DLD1 (cell line): ENCODE results near the gene CTAGE15.
"Not testable (repeated sequence)": the region's sequence is repeated elsewhere in the genome, so short reads cannot be mapped to it uniquely, and the experiment has no call there.

Experiments used
- in situ Hi-C: cut with HindIII; loops from 2 replicates; pipeline ENCODE4 v1.10.0; 2017; ENCODE audit warnings: low sequenced_read_pairs

Gene CTAGE15, protein sequence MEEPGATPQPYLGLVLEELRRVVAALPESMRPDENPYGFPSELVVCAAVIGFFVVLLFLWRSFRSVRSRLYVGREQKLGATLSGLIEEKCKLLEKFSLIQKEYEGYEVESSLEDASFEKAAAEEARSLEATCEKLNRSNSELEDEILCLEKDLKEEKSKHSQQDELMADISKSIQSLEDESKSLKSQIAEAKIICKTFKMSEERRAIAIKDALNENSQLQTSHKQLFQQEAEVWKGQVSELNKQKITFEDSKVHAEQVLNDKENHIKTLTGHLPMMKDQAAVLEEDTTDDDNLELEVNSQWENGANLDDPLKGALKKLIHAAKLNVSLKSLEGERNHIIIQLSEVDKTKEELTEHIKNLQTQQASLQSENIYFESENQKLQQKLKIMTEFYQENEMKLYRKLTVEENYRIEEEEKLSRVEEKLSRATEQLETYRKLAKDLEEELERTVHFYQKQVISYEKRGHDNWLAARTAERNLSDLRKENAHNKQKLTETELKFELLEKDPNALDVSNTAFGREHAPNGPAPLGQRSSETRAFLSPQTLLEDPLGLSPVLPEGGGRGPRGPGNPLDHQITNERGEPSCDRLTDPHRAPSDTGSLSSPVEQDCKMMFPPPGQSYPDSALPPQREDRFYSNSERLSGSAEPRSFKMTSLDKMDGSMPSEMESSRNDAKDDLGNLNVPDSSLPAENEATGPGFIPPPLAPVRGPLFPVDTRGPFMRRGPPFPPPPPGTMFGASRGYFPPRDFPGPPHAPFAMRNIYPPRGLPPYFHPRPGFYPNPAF

DNA sequence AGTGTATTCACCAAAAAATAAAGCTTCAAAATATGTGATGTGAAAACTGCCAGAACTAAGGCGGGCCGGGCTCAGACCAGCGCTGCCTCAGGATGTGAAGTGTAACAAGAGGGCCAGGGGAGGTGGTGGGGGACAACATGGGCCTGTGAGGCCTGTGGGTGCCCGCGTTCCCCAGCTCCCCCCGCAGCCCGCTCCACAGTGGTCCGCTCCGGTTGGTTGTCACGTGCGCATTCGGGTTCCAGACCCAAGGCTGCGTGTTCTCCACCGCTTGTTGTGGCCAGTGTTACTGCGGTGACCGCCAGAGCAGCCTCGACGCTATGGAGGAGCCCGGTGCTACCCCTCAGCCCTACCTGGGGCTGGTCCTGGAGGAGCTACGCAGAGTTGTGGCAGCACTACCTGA lies at the start of gene CTAGE15:
Gene CTAGE15 (plus strand): TSS at position 301 of the 400 bp plus-strand sequence. CDS start 17 bp downstream, at position 318.
- in situ Hi-C loops = not testable (repeated sequence)

DNA sequence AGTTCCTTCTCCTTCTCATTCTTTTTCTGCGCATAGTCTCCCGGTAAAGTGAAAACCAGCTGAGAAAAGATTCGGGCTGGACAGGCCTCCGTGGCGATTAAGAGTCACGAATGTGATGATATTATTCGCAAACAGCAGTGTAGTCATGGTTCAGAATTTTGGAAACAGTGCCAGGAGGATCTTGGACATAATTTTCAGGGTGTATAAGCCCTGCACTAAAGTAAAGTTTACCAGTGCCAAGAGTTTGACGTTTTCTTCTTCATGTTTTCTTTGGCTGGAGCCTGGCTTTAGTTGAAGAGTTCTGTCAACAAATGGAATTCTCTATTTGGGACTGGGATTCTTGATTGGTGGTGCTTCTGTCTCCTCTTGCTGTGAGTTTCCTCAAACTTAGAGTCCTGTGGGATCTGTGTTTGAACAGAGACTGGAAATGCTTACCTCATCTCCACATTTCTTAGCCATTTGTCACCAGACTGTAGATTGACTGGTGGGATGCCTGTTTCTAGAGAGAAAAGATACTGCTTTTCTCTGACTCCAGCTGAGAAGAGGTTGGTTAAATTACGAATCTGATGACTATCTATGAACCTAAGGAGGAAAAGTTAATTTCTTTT lies 49.2 kb upstream of the CTAGE15 start:
- in situ Hi-C loops = not testable (repeated sequence)

DNA sequence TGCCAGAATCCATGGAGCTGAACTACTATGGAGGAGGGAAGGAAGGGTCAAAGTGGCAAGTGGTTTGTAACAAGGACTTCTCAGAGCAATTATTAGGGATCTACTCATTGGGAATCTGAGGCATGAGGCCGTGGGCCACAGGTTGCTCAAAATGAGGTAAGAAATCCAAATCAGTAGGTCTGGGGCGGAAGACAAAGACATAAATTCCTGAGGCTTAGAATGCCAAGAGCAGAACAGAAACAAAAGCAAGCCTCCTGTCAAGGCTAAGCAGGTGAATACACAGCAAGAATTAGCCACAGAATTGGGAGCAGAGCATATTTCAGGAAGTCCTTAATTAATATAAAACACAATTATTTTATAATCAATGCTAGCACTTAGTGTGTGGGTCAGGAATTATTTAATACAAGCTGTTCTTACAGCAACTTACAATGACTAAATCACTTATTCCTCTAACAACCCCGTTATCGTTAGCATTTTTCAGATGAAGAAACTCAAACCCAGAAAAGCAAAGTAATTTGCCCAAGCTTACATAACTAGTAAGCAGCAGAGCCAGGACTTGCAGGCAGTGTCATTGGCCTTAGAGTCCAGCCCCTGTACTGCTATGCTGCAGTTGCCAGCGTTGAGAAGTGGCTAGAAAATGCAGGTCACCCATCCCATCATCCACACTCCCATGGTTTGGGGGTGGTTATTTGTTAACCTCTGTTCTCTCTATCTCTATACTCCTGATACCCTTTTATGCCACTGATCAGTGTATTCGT lies 40.3 kb upstream of the CTAGE15 start:
- in situ Hi-C loops = not testable (repeated sequence)

DNA sequence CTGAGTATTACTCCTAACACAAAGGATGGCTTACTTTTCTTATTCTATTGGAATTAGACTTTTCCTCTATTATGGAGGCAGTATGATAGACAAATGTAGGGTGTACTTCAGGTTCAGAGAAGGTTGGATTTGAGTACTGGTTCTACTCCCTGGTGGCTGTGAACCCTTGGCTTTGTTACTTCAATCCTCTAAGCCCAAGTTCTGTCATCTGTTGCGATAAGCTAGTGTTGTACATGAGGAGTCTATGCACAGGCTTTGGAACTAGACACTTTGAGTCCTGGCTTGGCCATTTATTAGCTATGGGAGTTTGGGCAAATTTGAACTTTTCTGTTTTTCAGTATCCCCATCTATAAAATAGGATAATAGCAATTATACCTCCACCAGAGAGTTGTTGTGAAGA lies 39.7 kb upstream of the CTAGE15 start:
- in situ Hi-C loops = not testable (repeated sequence)

DNA sequence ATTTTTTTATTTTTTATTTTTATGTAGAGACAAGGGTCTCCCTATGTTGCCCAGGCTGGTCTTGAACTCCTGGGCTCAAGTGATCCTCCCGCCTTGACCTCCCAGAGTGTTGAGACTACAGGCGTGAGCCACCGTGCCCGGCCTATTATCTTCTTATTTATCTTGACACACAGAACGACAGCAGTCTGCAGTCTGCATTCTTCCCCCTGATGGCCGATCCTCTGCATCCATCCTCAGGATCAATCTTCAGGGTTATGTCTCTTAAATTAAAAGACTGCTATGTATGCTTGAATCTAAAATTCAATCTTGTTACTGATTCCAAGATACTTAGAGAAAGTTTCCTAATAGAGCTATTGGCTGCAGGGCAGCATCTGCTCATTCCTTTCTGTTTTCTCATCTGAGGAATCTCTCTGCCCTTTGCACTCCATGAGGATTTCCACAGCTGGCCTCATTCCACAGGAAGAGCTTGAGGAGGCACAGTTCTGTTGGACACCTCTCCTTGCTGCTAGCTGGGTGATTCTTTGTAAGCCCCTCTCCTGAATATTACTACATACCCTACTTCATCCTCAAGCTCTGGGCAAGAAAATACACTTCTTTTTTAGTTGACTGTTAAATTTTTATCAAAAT lies 38.3 kb upstream of the CTAGE15 start:
- in situ Hi-C loops = not testable (repeated sequence)

DNA sequence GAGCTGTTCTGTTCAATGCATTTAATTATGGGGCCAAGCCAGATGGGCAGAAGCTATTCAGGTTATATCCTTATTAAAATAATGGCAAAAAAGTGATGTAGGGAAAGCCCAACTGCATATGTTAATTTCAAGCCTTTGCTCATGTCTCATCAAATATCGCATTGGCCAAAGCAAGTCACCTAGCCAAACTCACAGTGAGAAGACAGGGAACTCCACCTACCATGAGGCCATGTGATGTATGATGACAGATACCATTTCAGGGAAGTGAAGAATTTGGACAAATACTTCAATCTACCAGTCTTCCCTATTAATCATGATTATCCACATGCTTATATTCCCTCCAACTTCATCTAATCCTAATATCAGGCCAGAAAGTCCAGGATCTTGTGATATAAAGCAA lies 35.2 kb upstream of the CTAGE15 start:
- in situ Hi-C loops = not testable (repeated sequence)

DNA sequence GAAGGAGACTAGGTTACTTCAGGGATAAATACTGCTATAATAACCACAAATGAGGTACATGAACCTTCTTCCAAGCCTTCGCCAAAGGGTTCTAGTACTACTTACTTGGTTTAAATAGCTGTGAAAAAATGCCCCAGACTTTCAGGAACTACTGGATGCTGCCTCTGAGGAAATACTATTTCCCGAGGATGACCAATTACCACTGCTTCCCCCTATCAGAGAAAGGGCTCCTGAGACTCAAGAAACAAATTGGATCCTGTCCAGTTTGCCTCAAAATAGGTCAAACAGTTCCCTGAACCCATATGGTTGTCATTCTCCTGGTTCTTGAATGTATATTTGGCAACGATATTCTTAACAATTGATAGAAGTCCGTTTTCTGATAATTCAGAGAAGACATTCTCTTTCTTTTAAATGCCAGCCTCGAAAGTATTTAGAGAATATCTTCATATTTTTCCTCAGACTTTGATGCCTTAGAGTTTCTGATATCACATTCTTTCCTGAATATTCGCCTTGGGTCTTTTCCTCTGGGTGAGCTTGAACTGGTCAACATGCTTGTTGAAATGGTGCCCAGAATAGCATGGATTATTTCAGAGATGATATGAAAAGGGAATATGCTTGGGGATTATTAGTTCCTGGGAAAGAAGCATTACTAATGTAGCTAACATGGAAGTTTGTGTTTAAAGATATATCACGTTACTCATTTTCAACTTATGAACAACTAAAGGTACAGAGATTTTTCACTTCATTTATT lies 28.1 kb upstream of the CTAGE15 start:
- in situ Hi-C loops = not testable (repeated sequence)

DNA sequence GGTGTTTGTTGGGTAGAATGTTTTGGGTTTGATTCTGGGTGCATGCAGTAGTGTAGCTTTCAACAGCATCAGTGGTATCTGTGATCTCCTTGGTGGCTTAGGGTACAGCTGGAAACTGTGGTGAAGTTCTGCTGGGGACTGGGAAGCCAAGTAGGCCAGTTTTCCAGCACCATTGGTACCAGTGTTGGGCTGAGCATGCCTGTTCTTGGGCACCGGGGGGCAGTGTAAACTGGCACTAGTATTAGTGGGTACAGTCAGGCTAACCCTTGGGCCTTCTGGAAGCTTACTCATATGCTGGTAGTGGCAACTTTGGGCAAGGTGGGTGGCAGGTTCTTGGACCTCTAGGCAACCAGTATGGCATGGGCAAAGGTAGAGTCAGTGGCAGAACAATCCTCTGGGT lies 15.6 kb upstream of the CTAGE15 start:
- in situ Hi-C loops = not testable (repeated sequence)

DNA sequence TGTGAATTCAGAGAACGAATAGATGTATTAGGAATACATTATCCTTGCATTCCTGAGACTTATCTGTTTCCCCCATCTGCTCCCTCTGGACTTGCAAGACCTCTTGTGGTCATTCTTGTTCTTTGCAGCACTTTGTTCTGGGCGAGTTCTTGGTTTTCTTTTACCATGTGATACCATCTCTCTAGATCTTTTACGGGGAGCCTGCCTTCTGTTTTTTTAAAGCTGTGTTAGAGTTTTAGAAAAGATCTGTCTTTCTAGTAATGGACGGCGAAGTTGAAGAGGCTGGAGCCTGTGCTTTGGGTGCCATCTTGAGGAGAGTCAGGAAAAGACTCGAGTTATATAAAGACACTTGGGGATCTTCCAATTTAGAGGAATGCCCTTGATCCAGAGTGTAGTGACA lies 8.3 kb upstream of the CTAGE15 start:
- in situ Hi-C loops = not testable (repeated sequence)

DNA sequence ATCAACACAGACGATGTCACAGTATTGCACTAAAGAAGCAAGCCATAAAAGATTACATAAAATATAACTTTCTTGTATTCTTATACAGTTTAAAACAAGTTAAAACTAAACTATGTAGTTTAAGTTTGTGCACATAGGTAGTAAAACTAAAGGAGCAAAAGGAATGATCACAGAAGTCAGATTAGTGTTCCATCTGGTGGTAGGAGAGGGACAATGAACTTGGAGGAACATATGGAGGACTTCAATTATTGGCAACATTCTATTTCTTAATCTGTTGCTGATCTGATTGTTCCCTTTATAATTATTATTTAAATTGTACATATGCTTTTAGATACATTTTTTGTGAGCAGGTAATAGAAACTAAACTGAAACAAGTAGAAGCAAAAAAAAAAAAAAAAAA lies 5.6 kb upstream of the CTAGE15 start:
- in situ Hi-C loops = not testable (repeated sequence)

DNA sequence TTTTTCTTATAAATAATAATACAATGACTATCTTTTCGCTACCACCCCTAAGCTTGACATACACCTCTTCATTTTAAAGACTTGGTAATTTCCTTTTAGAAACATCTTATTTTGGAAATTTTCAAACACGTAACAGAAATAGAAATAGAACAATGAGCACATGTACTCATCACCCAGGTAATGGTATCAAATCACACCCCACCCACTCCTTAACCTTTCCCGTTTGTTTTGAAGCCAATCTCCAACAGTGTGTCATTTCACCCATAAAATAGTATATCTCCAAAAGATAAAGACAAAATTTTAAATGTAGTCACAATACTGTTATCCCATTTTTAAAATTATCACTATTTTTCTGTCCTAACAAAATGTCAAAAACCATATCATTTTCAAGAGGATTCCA lies 16.6 kb downstream of the CTAGE15 start:
- in situ Hi-C loops = not testable (repeated sequence)

DNA sequence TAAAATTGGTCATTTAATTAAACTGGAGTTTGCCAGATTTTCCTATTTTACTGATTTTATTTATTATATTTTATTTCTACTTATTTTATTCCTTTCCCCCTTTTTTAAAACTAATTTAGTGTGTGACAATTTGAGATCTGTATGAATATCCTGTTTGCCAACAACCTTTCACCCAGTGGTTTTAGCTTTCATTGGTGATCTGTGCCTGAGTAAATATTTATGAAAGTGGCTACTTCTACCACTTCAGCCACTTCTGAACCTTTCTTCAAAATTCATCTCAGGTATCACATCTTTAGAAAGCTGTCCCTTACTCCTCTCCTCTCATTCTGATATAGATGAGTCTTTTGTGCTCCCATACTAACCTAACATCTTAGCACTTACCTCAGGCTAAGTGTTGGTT lies 18.3 kb downstream of the CTAGE15 start:
- in situ Hi-C loops = not testable (repeated sequence)

DNA sequence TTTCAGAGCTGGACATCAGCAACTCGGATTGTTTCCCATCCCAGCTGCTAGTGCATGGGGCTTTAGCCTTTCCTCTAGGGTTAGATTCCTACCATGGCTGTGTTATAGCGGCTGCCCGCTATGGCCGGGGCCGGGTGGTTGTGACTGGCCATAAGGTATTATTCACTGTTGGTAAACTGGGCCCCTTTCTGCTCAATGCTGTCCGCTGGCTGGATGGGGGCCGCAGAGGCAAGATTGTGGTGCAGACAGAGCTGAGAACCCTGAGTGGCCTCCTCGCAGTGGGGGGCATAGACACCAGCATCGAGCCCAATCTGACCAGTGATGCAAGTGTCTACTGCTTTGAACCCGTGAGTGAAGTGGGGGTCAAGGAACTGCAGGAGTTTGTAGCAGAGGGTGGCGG lies 26.5 kb downstream of the CTAGE15 start:
- in situ Hi-C loops = not testable (repeated sequence)

DNA sequence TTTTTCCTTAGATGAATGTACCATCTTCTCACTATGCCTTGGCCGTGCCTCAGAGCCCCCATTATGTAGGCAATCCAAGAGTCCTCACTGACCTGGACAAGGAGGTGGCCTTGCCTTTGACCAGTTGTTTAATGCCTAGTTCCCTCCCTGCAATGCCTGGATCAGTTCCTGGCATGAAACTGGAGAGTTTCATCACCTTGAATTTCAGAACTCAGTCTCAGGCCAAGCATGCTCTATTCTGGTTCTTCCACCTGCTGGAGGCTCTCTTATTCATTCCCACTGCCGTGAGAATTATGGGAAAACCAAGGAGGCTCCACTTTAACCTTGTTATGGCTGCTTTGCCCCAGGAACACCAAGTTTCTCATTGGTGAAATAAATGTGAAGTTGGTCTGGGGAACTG lies 31.9 kb downstream of the CTAGE15 start:
- in situ Hi-C loops = not testable (repeated sequence)

DNA sequence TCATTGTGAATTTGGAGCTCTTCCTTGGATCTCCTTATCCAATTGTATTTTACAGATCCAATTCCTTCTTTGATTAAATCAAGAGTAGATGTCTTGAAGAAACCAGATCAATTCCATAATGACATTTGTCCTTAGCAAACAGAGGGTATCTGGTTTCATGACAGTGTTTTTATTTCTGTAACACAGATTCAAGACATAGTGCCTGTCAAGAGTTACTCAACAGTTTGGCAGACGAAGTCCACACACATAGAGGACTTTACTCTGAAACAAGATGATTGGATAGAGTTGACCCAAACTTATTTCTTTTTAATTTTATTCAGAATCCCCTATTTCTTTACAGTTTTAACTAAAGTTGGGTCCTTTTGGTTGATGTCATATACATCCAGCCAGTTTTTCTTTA lies 34.5 kb downstream of the CTAGE15 start:
- in situ Hi-C loops = not testable (repeated sequence)

DNA sequence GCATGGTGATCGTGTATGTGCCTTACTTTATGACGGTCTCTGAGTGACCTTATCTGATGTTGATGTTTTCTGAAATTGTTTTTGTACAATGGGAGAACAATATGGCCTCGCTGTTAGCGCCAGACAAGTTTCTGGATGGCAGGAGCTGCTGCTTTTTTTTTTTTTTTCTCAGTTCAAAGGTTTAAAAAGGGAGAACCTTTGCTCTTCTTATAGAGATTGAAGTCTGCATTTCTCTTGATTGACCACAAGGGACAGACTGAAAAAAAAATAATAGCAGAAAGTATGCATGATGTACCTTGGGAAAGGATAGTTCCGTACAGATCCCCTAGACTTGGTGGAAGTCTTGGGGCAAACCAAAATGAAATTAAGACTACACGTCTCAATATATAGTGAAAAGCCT lies 43.9 kb downstream of the CTAGE15 start:
- in situ Hi-C loops = not testable (repeated sequence)

DNA sequence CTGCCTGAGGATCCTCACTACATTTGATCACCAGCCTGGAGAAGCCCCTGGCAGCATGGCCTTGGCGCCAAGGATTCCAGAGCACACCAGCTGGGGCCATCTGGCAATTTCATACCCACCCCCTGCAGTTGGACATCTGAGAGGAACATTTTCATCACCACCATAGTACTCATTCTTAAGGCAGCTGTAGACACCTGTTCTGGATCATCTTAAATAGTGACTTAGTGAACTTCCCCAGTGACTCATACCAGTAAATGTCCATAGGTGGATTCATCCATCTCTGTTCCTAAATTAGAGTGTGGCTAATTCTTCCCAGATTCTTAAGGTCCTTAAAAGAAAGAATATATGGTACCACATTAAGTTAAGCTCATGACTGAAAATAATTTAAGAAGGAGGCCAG lies 45.6 kb downstream of the CTAGE15 start:
- in situ Hi-C loops = not testable (repeated sequence)

DNA sequence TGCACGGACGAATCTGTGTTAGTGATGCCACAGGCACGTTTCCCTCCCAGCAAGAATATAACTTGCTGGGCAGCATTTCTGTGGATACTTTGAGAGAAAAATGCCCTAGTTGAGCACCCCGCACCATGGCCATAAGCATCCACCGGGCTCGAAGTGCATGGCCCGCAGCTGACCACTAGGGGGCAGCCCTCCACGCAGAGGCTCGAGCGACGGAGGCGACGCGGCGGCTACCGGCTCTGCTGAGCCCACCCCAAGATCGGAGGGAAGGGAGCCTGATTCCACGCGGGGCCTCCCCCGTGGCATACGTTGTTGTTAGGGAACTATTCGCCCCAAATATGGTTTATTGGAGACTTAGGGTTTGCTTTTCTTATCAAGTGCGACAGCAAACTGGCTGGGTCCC lies 48.5 kb downstream of the CTAGE15 start:
- in situ Hi-C loops = not testable (repeated sequence)

DNA sequence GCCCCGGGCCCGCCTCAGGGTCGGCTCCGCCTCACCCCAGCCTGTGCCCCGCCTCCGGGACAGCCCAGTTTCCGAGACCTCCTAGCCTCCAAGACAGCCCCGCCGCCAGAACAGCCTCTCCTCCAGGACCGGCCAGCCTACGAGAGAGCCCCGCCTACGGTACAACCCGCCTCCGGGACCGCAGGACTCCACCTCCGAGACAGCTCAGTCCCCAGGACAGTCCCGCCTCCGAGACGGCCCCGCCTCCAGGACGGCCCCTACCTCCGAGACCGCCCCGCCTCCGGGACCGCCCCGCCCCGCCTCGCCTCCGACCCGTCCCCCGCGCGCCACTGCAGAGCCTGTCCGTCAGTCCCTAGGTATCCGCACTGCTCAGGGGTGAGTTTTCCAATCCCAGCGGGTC lies 49.0 kb downstream of the CTAGE15 start, which contains the start of gene TCAF2:
Gene TCAF2 (plus strand): TSS at position 329 of the 400 bp plus-strand sequence.
- in situ Hi-C loops = not testable (repeated sequence)

DNA sequence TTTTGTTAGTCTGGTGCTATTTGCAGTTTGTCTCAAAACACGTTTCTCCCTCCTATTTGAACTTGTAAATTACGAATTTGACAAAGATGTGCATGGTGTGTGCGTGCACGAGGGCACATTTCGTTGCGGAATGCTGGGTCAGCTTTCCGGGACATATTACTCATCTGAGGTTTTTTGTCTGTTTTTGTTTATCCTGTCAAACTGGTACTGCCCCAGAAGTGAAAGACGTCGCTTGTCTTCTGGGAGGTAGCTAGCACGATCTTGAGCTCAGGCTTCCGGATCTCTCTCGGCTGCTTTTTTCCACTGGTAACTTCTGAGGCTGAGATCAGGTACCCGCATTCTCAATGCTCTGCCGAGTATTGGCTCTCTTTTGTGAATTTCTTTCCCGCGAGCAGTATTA lies 49.6 kb downstream of the CTAGE15 start:
- in situ Hi-C loops = not testable (repeated sequence)
